Activated T-cell treated with anti-CD3 and anti-CD28 coated beads, Interleukin-2, amount 50 U/mL, for 1 hour (primary cell): ENCODE measurements around the gene MYLK.
"Not testable (repeated sequence)": the region's sequence is repeated elsewhere in the genome, so short reads cannot be mapped to it uniquely, and the experiment has no call there.

Experiments used
- DNase-seq: peaks from one replicate; pipeline ENCODE4 v3.0.0-alpha.2; 2020

Gene MYLK

DNA sequence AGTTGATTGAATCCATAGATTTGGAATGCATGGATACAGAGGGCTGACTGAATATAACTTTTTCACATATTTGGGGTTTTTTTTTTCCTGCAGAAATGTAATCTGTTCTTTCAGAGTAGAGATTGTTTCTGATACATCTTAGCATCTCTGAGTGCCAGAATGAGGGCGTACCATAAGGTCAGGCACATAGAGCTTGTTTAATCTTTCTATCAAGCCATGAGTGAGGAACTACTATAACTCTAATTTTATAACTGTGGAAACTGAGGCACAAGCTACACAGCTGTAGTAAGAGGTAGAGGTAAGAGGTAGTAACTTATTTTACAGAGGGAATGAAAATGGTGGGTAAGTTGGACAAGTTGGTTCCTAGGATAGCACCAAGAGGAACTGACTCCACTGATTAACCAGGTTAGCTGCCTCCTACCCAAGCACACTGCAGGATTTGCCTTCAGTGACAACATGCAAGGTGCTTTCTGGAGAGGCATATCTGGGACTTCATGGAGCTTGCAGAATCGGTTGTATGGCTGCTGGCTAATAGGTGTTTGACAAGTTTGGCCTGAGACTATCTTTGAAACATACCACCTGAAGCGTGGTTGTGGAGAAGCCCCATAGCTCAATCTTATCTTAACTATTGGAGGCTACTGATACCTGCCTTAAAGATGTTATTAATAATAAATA lies 275.7 kb downstream of the MYLK start:
- no peak for DNase-seq

DNA sequence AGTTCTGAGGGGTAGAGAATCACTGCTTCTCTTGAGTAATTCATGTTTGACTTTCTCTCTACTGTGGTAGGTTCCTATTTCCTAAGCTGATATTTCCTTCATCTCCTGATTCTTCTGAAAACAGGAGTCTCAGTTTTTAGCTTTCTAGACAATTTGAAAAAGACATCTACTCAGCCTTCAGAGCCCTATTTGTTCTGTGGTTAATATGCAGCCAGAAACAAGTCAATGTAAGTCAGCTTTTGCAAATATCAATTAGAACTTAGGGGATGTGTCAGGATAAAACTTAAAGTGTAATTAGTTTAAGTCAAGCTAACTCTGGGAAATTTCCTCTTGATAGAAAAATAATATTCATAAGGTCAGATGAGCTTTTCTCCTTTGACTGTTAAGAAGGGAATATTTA lies 277.6 kb downstream of the MYLK start:
- DNase-seq: no peak

DNA sequence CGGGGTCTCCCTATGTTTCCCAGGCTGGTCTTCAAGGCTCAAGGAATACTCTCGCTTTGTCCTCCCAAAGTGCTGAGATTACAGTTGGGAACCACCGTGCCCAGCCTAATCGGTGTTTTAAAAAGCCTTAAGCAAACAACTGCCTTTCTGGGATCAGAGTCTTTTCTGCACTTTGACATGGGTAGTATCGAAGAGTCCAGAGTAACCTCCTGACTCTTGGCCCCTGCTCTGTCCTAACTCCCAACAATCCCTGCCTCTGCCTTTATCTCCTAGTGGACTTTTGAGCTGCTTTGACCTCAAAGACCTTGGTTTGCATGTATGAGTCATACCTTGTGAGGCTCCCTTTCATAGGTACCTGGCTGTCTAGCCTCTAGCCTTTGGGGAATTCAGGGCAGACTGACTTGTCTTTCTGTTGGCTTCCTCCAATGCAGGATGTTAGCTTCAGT lies 278.3 kb downstream of the MYLK start:
- DNase-seq: no peak

DNA sequence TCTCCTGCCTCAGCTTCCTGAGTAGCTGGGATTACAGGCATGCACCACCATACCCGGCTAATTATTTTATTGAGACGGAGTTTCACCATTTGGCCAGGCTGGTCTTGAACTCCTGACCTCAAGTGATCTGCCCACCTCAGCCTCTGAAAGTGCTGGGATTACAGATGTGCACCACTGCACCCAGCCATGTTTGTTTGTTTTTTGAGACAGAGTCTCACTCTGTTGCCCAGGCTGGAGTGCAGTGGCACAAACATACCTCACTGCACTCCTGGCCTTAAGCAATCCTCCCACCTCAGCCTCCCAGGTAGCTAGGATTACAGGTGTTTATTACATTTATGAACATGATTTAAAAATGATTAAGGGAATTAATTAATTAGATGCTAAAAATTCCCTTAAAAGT lies 281.0 kb downstream of the MYLK start:
- not testable (repeated sequence) for DNase-seq

GRCh38 chr3:123602325-123602724 lies 281.8 kb downstream of the MYLK start:
- no peak for DNase-seq

GRCh38 chr3:123600863-123601262 lies 283.3 kb downstream of the MYLK start:
- not testable (repeated sequence) for DNase-seq

GRCh38 chr3:123597561-123597960 lies 286.6 kb downstream of the MYLK start:
- no peak for DNase-seq

- DNase-seq: no peak
Measured at GRCh38 chr3:123595396-123596180, 288.5 kb downstream of the MYLK start.

GRCh38 chr3:123593381-123593780 lies 290.8 kb downstream of the MYLK start:
- DNase-seq: no peak

GRCh38 chr3:123590685-123591450 lies 293.3 kb downstream of the MYLK start:
- DNase-seq: no peak

DNA sequence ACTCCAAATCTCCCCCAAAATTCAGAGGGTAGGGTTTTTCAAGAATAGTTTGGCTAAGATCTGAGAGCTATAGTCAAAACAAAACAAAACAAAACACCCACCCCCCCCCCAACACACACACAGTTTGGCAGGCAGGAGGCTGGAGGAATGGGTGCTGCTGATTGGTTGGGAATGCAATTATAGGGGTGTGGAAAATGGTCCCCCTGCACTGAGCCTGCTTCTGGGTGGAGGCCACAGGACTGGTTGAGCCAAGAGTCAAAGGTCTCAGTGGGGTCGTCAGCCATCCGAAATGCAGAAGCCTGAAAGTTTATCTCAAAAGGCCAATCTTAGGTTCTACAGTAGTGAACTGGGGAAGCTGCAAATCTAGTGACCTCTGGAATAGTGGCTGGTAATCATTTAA lies 296.7 kb downstream of the MYLK start:
- no peak for DNase-seq

- no peak for DNase-seq
Measured at GRCh38 chr3:123586968-123587367, 297.2 kb downstream of the MYLK start.

- peak; percentile 27 for DNase-seq
Measured at GRCh38 chr3:123586131-123586530, 298.0 kb downstream of the MYLK start.

DNA sequence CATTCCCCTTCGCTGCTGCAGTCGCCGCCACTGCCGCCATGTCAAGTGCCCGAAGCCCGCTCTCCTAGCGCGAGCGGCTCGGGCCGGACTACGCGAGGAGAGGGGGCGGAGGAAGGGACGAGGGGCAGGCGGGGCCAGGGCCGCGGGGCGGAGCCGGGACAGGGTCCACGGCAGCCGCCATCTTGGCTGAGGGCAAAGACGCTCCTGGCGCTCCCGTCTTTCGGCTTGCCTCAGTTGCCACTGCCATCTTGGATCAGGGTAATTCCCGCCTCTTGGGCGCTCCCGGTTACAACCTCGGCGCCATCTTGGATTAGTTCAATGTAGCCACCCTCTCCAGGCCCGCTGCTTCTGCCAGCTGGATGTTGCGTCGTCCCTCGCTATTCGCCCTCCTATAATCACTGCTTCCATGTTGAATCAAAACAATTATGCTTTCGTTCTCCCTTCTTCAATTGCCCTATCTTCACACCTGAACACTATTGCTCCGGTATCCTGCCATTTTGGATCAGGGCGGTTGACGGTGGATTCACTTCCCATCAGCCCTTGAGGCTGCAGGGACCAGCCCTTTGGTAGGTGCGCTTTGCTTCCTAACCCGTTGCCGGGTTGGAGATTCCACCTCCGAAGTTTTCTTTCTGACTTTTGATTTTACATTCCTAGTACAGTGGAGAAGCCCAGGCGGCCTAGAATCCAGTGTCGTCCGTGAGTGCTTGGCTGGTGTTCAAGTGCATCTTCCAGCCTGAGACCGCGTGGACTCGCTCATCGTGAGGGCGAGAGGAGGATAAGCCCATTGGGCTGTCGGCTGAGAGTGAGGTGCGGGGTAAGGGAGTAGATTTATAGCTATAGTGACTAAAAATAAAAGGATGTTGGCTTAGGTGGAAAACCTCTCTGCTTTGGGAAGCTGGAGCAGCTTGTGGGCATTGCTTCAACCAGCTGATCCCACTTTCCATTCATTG lies 298.9 kb downstream of the MYLK start, which contains the start of gene HACD2:
Gene HACD2, minus strand, starts transcription at position 66 of the 950 bp plus-strand sequence. Its CDS starts 26 bp downstream, at position 40.
- DNase-seq: peak; percentile 95

- DNase-seq: no peak
Measured at GRCh38 chr3:123584284-123584987, 299.7 kb downstream of the MYLK start.

GRCh38 chr3:123583561-123583960 lies 300.6 kb downstream of the MYLK start:
- no peak for DNase-seq

- no peak for DNase-seq
Measured at GRCh38 chr3:123582315-123582714, 301.8 kb downstream of the MYLK start.

DNA sequence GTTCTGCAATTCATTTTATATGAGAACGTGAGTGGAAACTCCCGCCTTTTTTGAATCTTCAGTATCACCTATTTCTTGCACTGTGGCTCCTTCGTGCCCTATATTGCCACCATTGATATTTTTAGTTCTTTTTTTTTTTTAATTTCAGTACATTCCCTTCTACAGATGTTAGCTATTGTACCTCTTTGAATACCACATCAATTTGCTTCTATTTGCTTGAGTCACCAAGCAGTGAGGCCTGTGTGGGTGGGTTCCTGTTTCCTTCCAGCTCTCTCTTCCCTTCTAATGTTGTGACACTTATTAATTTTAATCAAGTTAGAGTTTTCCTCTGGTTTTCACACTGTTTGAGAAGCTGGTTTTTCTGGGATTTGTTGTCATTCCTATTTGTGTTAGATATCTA lies 308.0 kb downstream of the MYLK start:
- DNase-seq: no peak

DNA sequence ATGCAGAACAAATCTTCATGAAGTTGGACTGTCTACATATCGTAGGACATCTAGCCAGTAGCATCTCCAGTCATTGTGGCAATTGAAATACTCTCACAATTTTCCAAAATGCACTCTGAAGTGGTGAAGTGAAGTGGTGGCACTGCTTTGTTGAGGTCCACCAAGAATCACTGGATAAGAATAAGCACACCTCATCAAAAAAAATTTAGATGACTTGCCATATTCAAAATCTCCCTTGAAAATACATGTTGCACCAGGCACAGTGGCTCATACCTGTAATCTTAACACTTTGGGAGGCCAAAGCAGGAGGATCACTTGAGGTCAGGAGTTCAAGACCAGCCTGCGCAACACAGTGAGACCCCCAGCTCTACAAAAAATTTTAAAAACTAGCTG lies 312.2 kb downstream of the MYLK start:
- no peak for DNase-seq

DNA sequence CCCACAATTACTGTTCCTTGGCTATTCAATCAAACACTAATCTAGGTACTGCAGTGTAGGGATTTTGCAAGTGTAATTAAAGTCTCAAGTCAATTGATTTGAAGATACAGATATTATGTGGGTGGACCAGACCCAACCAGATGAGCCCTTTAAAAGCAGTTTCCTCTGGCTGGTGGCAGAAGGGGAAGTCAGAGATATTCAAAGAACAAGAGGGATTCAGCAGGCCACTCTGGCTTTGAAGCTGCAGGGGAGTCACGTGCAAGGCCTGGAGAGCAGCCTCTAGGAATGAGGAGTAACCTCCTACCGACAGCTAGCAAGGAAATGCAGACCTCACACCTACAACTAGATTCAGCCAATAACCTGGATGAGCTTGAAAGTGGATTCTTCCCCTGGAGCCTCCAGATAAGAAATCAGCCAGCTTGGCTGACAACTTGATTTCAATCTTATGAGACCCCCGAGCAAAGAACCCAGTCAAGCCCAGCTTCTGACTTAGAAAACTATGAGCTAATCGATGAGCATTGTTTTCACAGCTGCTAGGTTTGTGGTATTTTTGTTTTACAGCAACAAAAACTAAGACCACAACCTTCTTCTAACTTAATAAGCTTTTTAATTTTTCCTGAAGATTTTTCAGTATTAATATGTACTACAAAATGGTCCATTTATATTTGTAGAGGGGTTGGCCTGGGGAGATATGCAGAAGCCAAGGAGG lies 312.7 kb downstream of the MYLK start:
- DNase-seq: no peak

DNA sequence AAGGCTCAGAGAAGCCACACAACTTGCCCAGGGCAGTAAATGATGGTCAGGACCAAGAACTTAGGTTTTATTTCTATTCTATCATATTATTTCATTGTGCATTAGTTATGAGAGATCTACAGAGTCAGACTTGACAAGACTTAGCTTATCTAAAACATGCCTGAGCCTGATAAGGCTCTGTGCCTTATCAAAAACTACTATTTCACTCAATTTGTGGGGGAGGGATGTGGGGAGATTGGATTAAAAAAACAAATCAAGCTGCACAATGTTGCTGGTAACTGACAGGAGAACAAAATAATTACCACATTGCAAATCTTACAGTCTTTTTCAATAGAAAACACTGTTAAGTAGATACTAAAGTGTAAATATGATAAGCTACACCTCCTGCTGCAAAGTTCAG lies 315.3 kb downstream of the MYLK start:
- DNase-seq: no peak
